Epidermal melanocyte (primary cell): ENCODE data around the gene DLK2.
"Not testable (repeated sequence)": the region's sequence is repeated elsewhere in the genome, so short reads cannot be mapped to it uniquely, and the experiment has no call there.

Experiments used
- DNase-seq: peaks from one replicate; pipeline ENCODE4 v3.0.0; 2011; ENCODE audit warnings: low spot score; ENCODE audit not compliant: insufficient read length

Gene DLK2, protein sequence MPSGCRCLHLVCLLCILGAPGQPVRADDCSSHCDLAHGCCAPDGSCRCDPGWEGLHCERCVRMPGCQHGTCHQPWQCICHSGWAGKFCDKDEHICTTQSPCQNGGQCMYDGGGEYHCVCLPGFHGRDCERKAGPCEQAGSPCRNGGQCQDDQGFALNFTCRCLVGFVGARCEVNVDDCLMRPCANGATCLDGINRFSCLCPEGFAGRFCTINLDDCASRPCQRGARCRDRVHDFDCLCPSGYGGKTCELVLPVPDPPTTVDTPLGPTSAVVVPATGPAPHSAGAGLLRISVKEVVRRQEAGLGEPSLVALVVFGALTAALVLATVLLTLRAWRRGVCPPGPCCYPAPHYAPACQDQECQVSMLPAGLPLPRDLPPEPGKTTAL

DNA sequence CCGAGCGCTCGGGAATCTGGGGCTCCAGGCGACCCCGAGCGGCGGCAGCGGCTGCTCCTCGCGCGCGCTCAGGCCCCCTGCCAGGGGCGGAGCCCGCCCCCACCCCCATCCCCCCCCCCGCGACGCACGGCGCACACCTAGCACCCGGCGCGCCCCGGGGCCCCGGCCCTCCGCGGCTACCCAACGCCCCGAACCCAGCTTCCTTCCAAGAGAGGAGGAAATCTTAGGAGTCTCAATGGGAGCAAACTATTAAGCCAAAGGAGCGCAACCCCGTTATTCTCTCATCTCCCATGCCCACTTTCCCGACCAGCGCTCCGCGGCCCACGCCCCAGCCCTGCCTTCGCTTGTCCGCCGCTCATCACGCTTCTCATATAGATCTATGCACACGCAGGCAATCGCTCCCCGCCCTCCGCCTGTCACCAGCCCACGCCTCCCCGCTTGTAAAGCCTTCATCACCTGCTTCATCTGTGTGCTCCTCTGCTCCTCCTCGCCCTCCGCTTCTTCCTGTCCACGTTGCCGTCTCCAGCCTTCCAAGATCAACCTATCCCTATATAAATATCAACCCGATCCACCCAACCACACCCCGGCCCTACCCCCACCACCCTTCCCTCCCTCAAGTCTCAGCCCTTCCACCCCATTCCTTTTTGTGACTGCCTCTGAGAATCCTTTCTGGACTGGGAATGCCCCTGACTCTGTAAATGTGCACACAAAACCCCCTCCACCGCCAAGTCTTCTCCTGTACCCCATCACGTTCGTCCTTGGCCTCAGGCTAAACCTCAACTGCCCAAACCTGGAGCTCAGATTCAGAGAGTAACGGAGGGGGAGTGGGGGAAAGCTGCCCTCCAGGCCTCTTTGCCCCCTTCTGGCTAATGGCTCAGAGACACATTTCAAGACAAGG lies at the start of gene DLK2:
DLK2 (minus strand) TSS at position 18 of the 898 bp plus-strand sequence. CDS start 723 bp downstream, outside the sequence.
- DNase-seq: peak; percentile 28

DNA sequence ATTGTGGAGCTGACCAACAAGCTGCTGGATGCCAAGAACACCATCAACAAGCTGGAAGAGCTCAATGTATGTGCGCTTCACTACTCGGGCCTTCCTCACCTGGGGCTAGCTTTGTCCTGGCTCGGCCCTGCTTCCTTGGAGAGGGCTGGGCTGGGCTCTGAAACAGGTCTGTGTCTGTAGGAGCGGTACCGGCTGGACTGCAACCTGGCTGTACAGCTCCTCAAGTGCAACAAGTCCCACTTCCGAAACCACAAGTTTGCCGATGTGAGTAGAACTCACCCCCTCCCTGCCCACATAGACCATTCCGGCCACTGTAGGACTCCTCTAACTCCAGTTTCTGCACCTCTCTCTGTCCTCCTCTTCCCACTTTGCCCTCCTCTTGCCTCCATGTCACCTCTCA lies 48.1 kb upstream of the DLK2 start:
- DNase-seq: no peak

DNA sequence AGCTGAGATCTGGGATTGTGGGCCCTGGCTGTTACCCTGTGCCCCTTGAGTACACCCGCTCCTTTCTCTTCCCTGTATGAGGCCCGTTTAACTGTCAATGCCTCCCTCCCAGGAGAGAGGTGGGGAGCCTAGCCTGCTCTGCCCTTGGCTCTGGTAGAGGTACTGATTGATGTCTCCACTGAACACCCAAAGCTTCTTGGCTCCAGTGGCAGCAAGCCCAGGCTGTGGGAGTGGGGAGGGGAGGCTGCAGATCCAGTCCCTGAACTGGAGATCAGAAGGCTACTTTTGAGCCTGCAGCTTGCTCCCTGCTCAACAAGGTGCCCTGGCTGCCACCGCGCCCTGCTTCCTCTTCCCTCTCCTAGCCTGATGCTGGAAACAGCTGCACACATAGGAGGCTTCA lies 47.3 kb upstream of the DLK2 start:
- no peak for DNase-seq

GRCh38 chr6:43500921-43501320 lies 45.6 kb upstream of the DLK2 start:
- DNase-seq: no peak

DNA sequence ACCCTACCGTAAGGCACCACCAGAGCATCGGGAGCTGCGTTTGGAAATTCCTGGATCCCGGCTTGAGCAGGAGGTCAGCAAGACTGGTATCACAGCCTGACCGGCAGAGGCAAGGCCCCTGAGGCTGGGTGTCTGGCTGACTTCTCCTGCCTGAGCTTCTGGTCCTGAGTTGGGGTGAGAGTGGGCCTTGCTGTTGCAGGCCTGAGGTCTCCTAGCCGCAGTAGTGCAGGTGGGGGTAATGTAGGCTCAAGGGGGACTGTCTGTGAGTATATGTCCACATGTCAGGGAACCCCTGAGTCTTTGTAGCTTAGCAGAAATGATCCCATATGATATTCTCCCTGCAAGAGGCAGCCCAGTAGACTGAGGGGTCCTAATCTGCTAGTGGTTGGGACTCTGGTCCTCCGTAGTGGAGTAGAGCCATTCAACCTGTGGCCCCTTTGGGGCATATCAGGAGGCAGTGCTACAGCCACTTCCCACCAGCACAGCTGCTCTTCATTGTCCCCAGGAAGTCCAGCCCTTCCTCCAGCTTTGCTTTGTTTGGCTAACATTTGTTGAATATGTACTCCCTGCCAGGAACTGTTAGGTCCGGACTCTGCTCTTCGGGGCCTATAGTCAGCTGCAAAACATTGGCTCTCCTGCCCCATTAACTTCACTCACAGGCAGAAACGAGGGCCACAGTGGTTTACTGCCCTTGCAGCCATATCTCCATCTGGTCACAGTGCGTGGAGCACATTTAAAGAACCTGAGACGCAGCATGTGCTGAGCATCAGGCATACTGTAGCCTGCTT lies 43.9 kb upstream of the DLK2 start:
- no peak for DNase-seq

- DNase-seq: not testable (repeated sequence)
Measured at GRCh38 chr6:43498291-43498690, 42.9 kb upstream of the DLK2 start.

- no peak for DNase-seq
Measured at GRCh38 chr6:43497689-43498088, 42.3 kb upstream of the DLK2 start.

- DNase-seq: no peak
Measured at GRCh38 chr6:43497129-43497396, 41.7 kb upstream of the DLK2 start.

GRCh38 chr6:43496370-43497128 lies 41.2 kb upstream of the DLK2 start:
- DNase-seq: no peak

DNA sequence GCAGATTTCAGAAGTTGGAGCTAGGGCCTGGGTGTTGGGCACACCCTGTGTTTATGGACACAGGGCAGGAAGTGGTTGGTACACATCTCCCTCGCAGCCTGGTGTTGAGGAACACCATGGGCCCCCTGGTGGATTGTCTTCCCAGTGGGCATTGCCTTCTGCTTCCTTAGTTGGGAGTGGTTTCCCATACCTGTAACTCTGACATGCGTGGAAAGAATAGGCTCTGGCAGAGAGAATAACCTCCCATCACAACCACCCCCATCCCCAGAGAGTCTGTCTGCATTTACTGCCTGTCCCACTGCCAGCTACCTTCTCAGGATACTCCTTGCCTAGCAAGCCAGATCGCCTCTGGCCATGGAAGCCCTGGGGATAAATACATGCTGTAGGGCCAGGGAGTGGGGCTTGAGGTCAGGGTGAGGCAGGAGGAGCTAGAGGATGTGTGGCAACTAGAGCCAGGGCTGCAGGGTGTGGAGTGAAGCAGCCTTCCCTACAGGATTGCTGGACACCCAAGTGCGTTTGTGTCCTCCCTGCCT lies 40.1 kb upstream of the DLK2 start:
- no peak for DNase-seq

GRCh38 chr6:43494766-43495165 lies 39.4 kb upstream of the DLK2 start:
- DNase-seq: no peak

- DNase-seq: no peak
Measured at GRCh38 chr6:43494321-43494720, 39.0 kb upstream of the DLK2 start.

- peak; percentile 77 for DNase-seq
Measured at GRCh38 chr6:43493833-43494232, 38.5 kb upstream of the DLK2 start.

GRCh38 chr6:43493230-43493629 lies 37.9 kb upstream of the DLK2 start:
- no peak for DNase-seq

- no peak for DNase-seq
Measured at GRCh38 chr6:43492673-43493072, 37.3 kb upstream of the DLK2 start.

- peak; percentile 77 for DNase-seq
Measured at GRCh38 chr6:43491750-43492661, 36.7 kb upstream of the DLK2 start.

DNA sequence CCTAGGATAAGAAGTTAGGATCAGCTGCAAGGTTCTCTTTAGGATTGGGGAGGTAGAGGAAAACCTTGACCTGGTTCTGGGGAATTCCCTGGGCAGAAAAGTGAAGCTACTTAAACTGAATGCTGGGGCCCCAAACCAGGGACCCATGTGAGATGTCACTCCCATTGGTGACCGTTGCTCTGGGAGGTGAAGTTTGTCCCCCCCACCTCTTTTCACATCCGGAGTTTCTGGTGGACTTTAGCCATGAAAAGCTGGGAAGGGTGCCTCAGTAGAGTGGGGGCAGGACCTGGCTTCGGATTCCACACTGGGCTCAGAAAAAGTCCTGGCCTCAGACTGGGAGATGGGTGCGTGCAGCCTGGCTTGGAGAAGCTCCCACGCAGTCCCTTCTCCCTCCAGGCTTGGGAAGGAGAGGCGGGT lies 35.2 kb upstream of the DLK2 start:
- DNase-seq: no peak

- peak; percentile 83 for DNase-seq
Measured at GRCh38 chr6:43489277-43490072, 34.1 kb upstream of the DLK2 start.

GRCh38 chr6:43488667-43489276 lies 33.4 kb upstream of the DLK2 start:
- DNase-seq: no peak
